ENCODE measurements around the gene RDH5.
A peak's percentile ranks its signal among the peaks of the same experiment; 100 is the strongest.

DNA sequence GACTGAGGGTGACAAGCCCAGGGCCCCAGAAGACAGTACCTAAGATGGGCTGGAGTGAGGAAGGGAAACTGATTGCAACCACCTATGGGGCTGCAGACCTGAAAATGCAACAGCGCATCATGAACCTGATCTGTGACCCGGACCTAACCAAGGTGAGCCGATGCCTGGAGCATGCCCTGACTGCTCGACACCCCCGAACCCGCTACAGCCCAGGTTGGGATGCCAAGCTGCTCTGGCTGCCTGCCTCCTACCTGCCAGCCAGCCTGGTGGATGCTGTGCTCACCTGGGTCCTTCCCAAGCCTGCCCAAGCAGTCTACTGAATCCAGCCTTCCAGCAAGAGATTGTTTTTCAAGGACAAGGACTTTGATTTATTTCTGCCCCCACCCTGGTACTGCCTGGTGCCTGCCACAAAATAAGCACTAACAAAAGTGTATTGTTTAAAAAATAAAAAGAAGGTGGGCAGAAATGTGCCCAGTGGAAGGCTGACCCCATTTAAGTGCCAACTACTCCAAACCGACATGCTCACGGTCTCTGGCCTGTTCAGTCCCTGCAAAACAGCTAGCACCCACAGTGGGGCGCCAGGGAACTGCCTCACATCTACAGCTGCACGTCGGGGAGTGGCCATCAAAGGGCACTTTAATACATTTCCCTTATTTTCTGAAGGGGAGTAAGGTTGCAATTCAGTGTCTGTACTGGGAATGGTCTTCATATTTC, 4.2 kb downstream of the RDH5 start:
- TF ChIP-seq ZNF589 (CRISPR knock-in tag; conservative IDR thresholded peaks at IDR 0.05) (no peak), SIN3A (IDR thresholded peaks at IDR 0.05; ENCODE audit: borderline replicate concordance, low read depth, low read length) (no peak), SRF (IDR thresholded peaks at IDR 0.05; ENCODE audit: low read depth, low read length) (no peak), KDM4B (CRISPR knock-in tag; IDR thresholded peaks at IDR 0.05) (no peak), ZSCAN25 (CRISPR knock-in tag; IDR thresholded peaks at IDR 0.05) (no peak), ZNF451 (CRISPR knock-in tag; IDR thresholded peaks at IDR 0.05) (no peak), ZNF605 (CRISPR knock-in tag; IDR thresholded peaks at IDR 0.05) (no peak), ZNF207 (IDR thresholded peaks at IDR 0.05; ENCODE audit: borderline replicate concordance) (no peak), CC2D1A (CRISPR knock-in tag; IDR thresholded peaks at IDR 0.05) (no peak), MZF1 (CRISPR knock-in tag; IDR thresholded peaks at IDR 0.05; ENCODE audit: borderline replicate concordance) (no peak), POLR2A (IDR thresholded peaks at IDR 0.05; ENCODE audit: insufficient read depth in 1 of 2, low read depth in 2 of 2, low read length in 2 of 2) (peak in 1 of 2 experiments; percentile 16; a peak in 2 of 4 replicates), CHD2 (IDR thresholded peaks at IDR 0.05; ENCODE audit: low read depth, low read length) (no peak), EZH2 (conservative IDR thresholded peaks at IDR 0.05; ENCODE audit: low read depth, low read length) (no peak)
